Islet precursor cell (in vitro differentiated cells): Measurements from ENCODE around the gene C14orf180.
A peak's percentile ranks its signal among the peaks of the same experiment; 100 is the strongest.

Experiments
- DNase-seq: peaks from one replicate; pipeline ENCODE4 v3.0.0-alpha.2; 2018

The C14orf180 gene

GRCh38 chr14:104561632-104562495 lies 17.7 kb upstream of the C14orf180 start:
- no peak for DNase-seq

- no peak for DNase-seq
Observed at GRCh38 chr14:104562606-104563005, 17.0 kb upstream of the C14orf180 start.

GRCh38 chr14:104563191-104563741 lies 16.3 kb upstream of the C14orf180 start:
- no peak for DNase-seq

GRCh38 chr14:104563742-104564615 lies 15.6 kb upstream of the C14orf180 start:
- DNase-seq: peak; percentile 91

GRCh38 chr14:104564744-104565679 lies 14.6 kb upstream of the C14orf180 start:
- no peak for DNase-seq

GRCh38 chr14:104567141-104567956 lies 12.2 kb upstream of the C14orf180 start:
- DNase-seq: no peak

- no peak for DNase-seq
Observed at GRCh38 chr14:104567957-104568225, 11.7 kb upstream of the C14orf180 start.

GRCh38 chr14:104568620-104569019 lies 10.9 kb upstream of the C14orf180 start:
- DNase-seq: no peak

GRCh38 chr14:104569435-104569834 lies 10.1 kb upstream of the C14orf180 start:
- no peak for DNase-seq

- DNase-seq: no peak
Observed at GRCh38 chr14:104571246-104571645, 8.3 kb upstream of the C14orf180 start.

- DNase-seq: no peak
Observed at GRCh38 chr14:104572024-104572626, 7.4 kb upstream of the C14orf180 start.

- DNase-seq: no peak
Observed at GRCh38 chr14:104572668-104573067, 6.9 kb upstream of the C14orf180 start.

- DNase-seq: no peak
Observed at GRCh38 chr14:104573930-104574329, 5.6 kb upstream of the C14orf180 start.

GRCh38 chr14:104574536-104574935 lies 5.0 kb upstream of the C14orf180 start:
- no peak for DNase-seq

- DNase-seq: no peak
Observed at GRCh38 chr14:104574978-104575583, 4.5 kb upstream of the C14orf180 start.

- DNase-seq: peak; percentile 67
Observed at GRCh38 chr14:104576232-104576969, 3.2 kb upstream of the C14orf180 start.

- no peak for DNase-seq
Observed at GRCh38 chr14:104576970-104577332, 2.6 kb upstream of the C14orf180 start.

GRCh38 chr14:104577426-104577825 lies 2.1 kb upstream of the C14orf180 start:
- no peak for DNase-seq

- no peak for DNase-seq
Observed at GRCh38 chr14:104577847-104578301, 1.7 kb upstream of the C14orf180 start.

GRCh38 chr14:104578321-104578720 lies 1.2 kb upstream of the C14orf180 start:
- DNase-seq: no peak
